Measurements from ENCODE around the gene SLC12A6. TPM values are rescaled to one million over a fixed set of nuclear protein-coding genes. Genes with fewer than 3 reads are reported as not detected.

Gene SLC12A6
- total RNA-seq, 1 experiment from 2014 or later = 15.1 TPM

DNA sequence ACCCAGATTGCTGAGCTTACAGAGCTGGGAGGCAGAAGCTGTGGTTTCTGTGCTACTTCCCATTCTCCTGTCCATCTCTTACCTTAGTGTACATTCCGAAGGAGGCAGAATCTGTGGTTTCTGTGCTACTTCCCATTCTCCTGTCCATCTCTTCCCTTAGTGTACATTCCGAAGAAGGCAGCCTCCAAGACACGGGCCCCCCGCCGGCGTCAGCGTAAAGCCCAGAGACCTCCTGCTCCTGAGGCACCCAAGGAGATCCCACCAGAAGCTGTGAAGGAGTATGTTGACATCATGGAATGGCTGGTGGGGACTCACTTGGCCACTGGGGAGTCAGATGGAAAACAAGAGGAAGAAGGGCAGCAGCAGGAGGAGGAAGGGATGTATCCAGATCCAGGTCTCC lies 16.7 kb upstream of the SLC12A6 start:
- Histone ChIP-seq H3K27me3 (ENCODE audit: insufficient read depth, low read length) (no peaks in the 10 kb centered on the region), H3K36me3 (ENCODE audit: control insufficient read depth in 1 of 2, insufficient read depth in 2 of 2, low read length in 2 of 2) (peaks cover 4 to 6% of the 10 kb centered on the region in 2 experiments; a peak in 3 of 4 replicates), H3K9me3 (ENCODE audit: control insufficient read depth in 1 of 2, insufficient read depth in 1 of 2, low read depth in 1 of 2, low read length in 2 of 2) (no peaks in the 10 kb centered on the region), H3K27ac (ENCODE audit: low read depth, low read length) (no peak overlapping the region), H2AFZ (ENCODE audit: low read depth, low read length, poor library complexity, severe bottlenecking) (no peak overlapping the region), H4K20me1 (ENCODE audit: insufficient read depth) (no peaks in the 10 kb centered on the region), H3K9ac (ENCODE audit: low read length) (no peak overlapping the region), H3K79me2 (ENCODE audit: insufficient read depth, low read length) (no peaks in the 10 kb centered on the region), H3K4me2 (ENCODE audit: low read length) (no peak overlapping the region), H3K9me2 (ENCODE audit: insufficient read depth) (no peaks in the 10 kb centered on the region), H3K4me1 (ENCODE audit: control insufficient read depth in 1 of 2, insufficient read depth in 2 of 2, low read length in 2 of 2) (peaks cover 0 to under 1% of the 10 kb centered on the region in 2 experiments; a peak in 1 of 4 replicates), H3K4me3 (replicated peaks in 1 of 2; ENCODE audit: low read depth in 1 of 2, low read length in 2 of 2) (no peak overlapping the region)
- ATAC-seq (no peak), DNase-seq (ENCODE audit: low read depth, low spot score) (no peak)
- ChIA-PET CTCF (no interaction called here), POLR2A (no interaction called here), RAD21 (ENCODE audit: low non-redundant PET in 1 of 2, low total read pairs in 2 of 2, uncharacterized antibody in 2 of 2, unreplicated experiment in 2 of 2) (no interaction called here)
- no TSS peak for BruUV-seq (replicated peaks)
- TF ChIP-seq FOSL1 (IDR thresholded peaks at IDR 0.05; ENCODE audit: low read depth) (no peak), EZH2phosphoT487 (IDR thresholded peaks at IDR 0.05; ENCODE audit: borderline replicate concordance) (no peak), SP1 (IDR thresholded peaks at IDR 0.05; ENCODE audit: low read depth) (no peak), POLR2AphosphoS5 (IDR thresholded peaks at IDR 0.05; ENCODE audit: low read depth, low read length) (no peak), YY1 (IDR thresholded peaks at IDR 0.05; ENCODE audit: extremely low read depth, insufficient replicate concordance, low read depth, low read length) (no peak), SRF (IDR thresholded peaks at IDR 0.05; ENCODE audit: low read depth) (no peak), ELF1 (IDR thresholded peaks at IDR 0.05; ENCODE audit: borderline replicate concordance, low read depth) (no peak), POLR2A (IDR thresholded peaks at IDR 0.05; ENCODE audit: borderline replicate concordance, extremely low read depth, insufficient read depth, insufficient read length) (no peak), ZFX (IDR thresholded peaks at IDR 0.05) (no peak), RAD21 (IDR thresholded peaks at IDR 0.05; ENCODE audit: low read depth) (no peak), ZNF274 (IDR thresholded peaks at IDR 0.05; ENCODE audit: low read depth, low read length) (no peak), CBX3 (IDR thresholded peaks at IDR 0.05; ENCODE audit: low read depth) (no peak), CEBPB (IDR thresholded peaks at IDR 0.05; ENCODE audit: low read depth) (no peak)
- TF ChIP-seq, protein P1, sequence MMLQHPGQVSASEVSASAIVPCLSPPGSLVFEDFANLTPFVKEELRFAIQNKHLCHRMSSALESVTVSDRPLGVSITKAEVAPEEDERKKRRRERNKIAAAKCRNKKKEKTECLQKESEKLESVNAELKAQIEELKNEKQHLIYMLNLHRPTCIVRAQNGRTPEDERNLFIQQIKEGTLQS (IDR thresholded peaks at IDR 0.05) = no peak
- TF ChIP-seq, protein P2, sequence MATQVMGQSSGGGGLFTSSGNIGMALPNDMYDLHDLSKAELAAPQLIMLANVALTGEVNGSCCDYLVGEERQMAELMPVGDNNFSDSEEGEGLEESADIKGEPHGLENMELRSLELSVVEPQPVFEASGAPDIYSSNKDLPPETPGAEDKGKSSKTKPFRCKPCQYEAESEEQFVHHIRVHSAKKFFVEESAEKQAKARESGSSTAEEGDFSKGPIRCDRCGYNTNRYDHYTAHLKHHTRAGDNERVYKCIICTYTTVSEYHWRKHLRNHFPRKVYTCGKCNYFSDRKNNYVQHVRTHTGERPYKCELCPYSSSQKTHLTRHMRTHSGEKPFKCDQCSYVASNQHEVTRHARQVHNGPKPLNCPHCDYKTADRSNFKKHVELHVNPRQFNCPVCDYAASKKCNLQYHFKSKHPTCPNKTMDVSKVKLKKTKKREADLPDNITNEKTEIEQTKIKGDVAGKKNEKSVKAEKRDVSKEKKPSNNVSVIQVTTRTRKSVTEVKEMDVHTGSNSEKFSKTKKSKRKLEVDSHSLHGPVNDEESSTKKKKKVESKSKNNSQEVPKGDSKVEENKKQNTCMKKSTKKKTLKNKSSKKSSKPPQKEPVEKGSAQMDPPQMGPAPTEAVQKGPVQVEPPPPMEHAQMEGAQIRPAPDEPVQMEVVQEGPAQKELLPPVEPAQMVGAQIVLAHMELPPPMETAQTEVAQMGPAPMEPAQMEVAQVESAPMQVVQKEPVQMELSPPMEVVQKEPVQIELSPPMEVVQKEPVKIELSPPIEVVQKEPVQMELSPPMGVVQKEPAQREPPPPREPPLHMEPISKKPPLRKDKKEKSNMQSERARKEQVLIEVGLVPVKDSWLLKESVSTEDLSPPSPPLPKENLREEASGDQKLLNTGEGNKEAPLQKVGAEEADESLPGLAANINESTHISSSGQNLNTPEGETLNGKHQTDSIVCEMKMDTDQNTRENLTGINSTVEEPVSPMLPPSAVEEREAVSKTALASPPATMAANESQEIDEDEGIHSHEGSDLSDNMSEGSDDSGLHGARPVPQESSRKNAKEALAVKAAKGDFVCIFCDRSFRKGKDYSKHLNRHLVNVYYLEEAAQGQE (IDR thresholded peaks at IDR 0.05; ENCODE audit: low read depth) = no peak
- TF ChIP-seq, protein P3, sequence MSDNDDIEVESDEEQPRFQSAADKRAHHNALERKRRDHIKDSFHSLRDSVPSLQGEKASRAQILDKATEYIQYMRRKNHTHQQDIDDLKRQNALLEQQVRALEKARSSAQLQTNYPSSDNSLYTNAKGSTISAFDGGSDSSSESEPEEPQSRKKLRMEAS (IDR thresholded peaks at IDR 0.05) = no peak
- intact Hi-C loops (cut with micrococcal nuclease) = no loop called here
